Naive B cell (primary cell): ENCODE results near the gene PSMC3IP. TPM values are rescaled to one million over a fixed set of nuclear protein-coding genes. Genes with fewer than 3 reads are reported as not detected.
"Not testable (repeated sequence)": the region's sequence is repeated elsewhere in the genome, so short reads cannot be mapped to it uniquely, and the experiment has no call there.

Experiments used
- ATAC-seq, 2 donors: fragments of 150-1000 bp; cut with Tn5 transposase; 2 replicates each; pipeline ENCODE4 v1.10.0; 2021; ENCODE audit warnings: low read depth in 2 of 2, mild to moderate bottlenecking in 2 of 2, moderate library complexity in 2 of 2
- DNase-seq: peaks from one replicate; pipeline ENCODE4 v3.0.0; 2022
- H3K27ac Mint-ChIP-seq, 6 donors: one replicate each; pipeline ENCODE4 v1.8.0; 2020 to 2022; ENCODE audit warnings: mild to moderate bottlenecking in 6 of 6, mixed read lengths in 6 of 6, moderate library complexity in 5 of 6, inconsistent platforms in 2 of 6
- H3K27me3 Mint-ChIP-seq, 3 donors: one replicate each; pipeline ENCODE4 v1.8.0; 2021 to 2022; ENCODE audit warnings: mixed read lengths in 3 of 3, mild to moderate bottlenecking in 1 of 3
- H3K36me3 Mint-ChIP-seq, 2 donors: one replicate each; pipeline ENCODE4 v1.8.0; 2020 to 2022; ENCODE audit warnings: mixed read lengths in 2 of 2, inconsistent platforms in 1 of 2, mild to moderate bottlenecking in 1 of 2
- H3K4me1 Mint-ChIP-seq, 3 donors: one replicate each; pipeline ENCODE4 v1.8.0; 2020 to 2022; ENCODE audit warnings: mixed read lengths in 3 of 3, inconsistent platforms in 1 of 3, mild to moderate bottlenecking in 1 of 3, moderate library complexity in 1 of 3
- H3K4me3 Mint-ChIP-seq, 8 donors: one replicate each; pipeline ENCODE4 v1.8.0; 2020 to 2022; ENCODE audit warnings: mild to moderate bottlenecking in 8 of 8, mixed read lengths in 8 of 8, moderate library complexity in 8 of 8, inconsistent platforms in 2 of 8
- H3K9me3 Mint-ChIP-seq, 7 donors: one replicate each; pipeline ENCODE4 v1.8.0; 2020 to 2022; ENCODE audit warnings: mixed read lengths in 7 of 7, mild to moderate bottlenecking in 5 of 7, inconsistent platforms in 2 of 7, moderate library complexity in 1 of 7
- polyA plus RNA-seq, 6 donors: library from polyadenylated mRNA; unstranded; fragments of 300-500 nt; fragmentation: Illumina TruSeq; gene quantifications; one replicate each; pipeline ENCODE4 v1.2.3, GENCODE V29; 2021; ENCODE audit warnings: low read depth in 6 of 6

Gene PSMC3IP
- polyA plus RNA-seq, 6 donors from 2014 or later = 1.5 to 2.9 (median 2.4) TPM; not detected in 1

GRCh38 chr17:42563543-42563942 is 14.0 kb downstream of the PSMC3IP start:
- Mint-ChIP-seq H3K36me3 (no peaks in the 10 kb centered on the region), H3K4me3 (peak overlapping the region; percentile 70 to 97 (median 92)), H3K27me3 (no peaks in the 10 kb centered on the region), H3K27ac (peak overlapping the region in 5 of 6 donors; percentile 36 to 94 (median 65)), H3K9me3 (no peaks in the 10 kb centered on the region), H3K4me1 (peaks cover 27 to 66% (median 43%) of the 10 kb centered on the region in 3 donors)
- ATAC-seq (no peak), DNase-seq (no peak)

GRCh38 chr17:42563143-42563509 is 14.4 kb downstream of the PSMC3IP start:
- Mint-ChIP-seq H3K27me3 (no peaks in the 10 kb centered on the region), H3K27ac (peak overlapping the region in 1 of 6 donors; percentile 94), H3K4me1 (peaks cover 26 to 63% (median 43%) of the 10 kb centered on the region in 3 donors), H3K36me3 (no peaks in the 10 kb centered on the region), H3K4me3 (peak overlapping the region; percentile 89 to 97 (median 92)), H3K9me3 (no peaks in the 10 kb centered on the region)
- no peak for ATAC-seq
- no peak for DNase-seq

- Mint-ChIP-seq H3K27me3 (no peaks in the 10 kb centered on the region), H3K4me1 (peaks cover 22 to 58% (median 38%) of the 10 kb centered on the region in 3 donors), H3K36me3 (no peaks in the 10 kb centered on the region), H3K4me3 (peak overlapping the region; percentile 89 to 97 (median 92)), H3K27ac (peak overlapping the region; percentile 89 to 97 (median 97)), H3K9me3 (no peaks in the 10 kb centered on the region)
- ATAC-seq = no peak
- no peak for DNase-seq
Observed at GRCh38 chr17:42562388-42563142, 15.0 kb downstream of the PSMC3IP start.

GRCh38 chr17:42561897-42562387 is 15.6 kb downstream of the PSMC3IP start, which contains the start of gene COASY:
Gene COASY (plus strand): TSS chr17:42562148. CDS start chr17:42562623, 475 bp downstream.
- H3K27ac Mint-ChIP-seq = peak within 1 kb of the TSS; percentile 89 to 97 (median 97)
- peak; percentile 88 for DNase-seq
- H3K9me3 Mint-ChIP-seq = no peaks in the 10 kb centered on the region
- peak; percentile 67 to 74 for ATAC-seq
- H3K4me1 Mint-ChIP-seq = peaks cover 20 to 54% (median 40%) of the 10 kb centered on the region in 3 donors
- peak within 1 kb of the TSS; percentile 89 to 97 (median 92) for H3K4me3 Mint-ChIP-seq
- no peaks in the 10 kb centered on the region for H3K36me3 Mint-ChIP-seq
- no peaks in the 10 kb centered on the region for H3K27me3 Mint-ChIP-seq

- H3K4me3 Mint-ChIP-seq = peak overlapping the region in 4 of 8 donors; percentile 40 to 92 (median 58)
- H3K27ac Mint-ChIP-seq = peak overlapping the region in 1 of 6 donors; percentile 86
- H3K27me3 Mint-ChIP-seq = no peaks in the 10 kb centered on the region
- H3K9me3 Mint-ChIP-seq = no peaks in the 10 kb centered on the region
- no peak for DNase-seq
- ATAC-seq = no peak
- peaks cover 21 to 58% (median 39%) of the 10 kb centered on the region in 3 donors for H3K4me1 Mint-ChIP-seq
- H3K36me3 Mint-ChIP-seq = no peaks in the 10 kb centered on the region
Observed at GRCh38 chr17:42560246-42560645, 17.3 kb downstream of the PSMC3IP start.

GRCh38 chr17:42559075-42559474 is 18.5 kb downstream of the PSMC3IP start:
- ATAC-seq = no peak
- H3K9me3 Mint-ChIP-seq = no peaks in the 10 kb centered on the region
- DNase-seq = no peak
- H3K27ac Mint-ChIP-seq = no peak overlapping the region
- H3K36me3 Mint-ChIP-seq = no peaks in the 10 kb centered on the region
- no peaks in the 10 kb centered on the region for H3K27me3 Mint-ChIP-seq
- H3K4me1 Mint-ChIP-seq = peaks cover 25 to 53% (median 46%) of the 10 kb centered on the region in 3 donors
- peak overlapping the region in 1 of 8 donors; percentile 92 for H3K4me3 Mint-ChIP-seq

GRCh38 chr17:42555961-42556617 is 21.4 kb downstream of the PSMC3IP start:
- not testable (repeated sequence) for H3K9me3 Mint-ChIP-seq, H3K27me3 Mint-ChIP-seq, ATAC-seq, H3K36me3 Mint-ChIP-seq, DNase-seq
- Mint-ChIP-seq H3K4me3 (peak overlapping the region in 5 of 8 donors; percentile 15 to 97 (median 95)), H3K4me1 (peaks cover 15 to 46% (median 37%) of the 10 kb centered on the region in 3 donors), H3K27ac (peak overlapping the region in 2 of 6 donors; percentile 95 to 98)

GRCh38 chr17:42555122-42555622 is 22.4 kb downstream of the PSMC3IP start:
- Mint-ChIP-seq H3K36me3 (no peaks in the 10 kb centered on the region), H3K4me3 (peak overlapping the region; percentile 94 to 97 (median 96)), H3K9me3 (no peaks in the 10 kb centered on the region), H3K27ac (peak overlapping the region; percentile 95 to 99 (median 99)), H3K4me1 (peaks cover 19 to 51% (median 34%) of the 10 kb centered on the region in 3 donors), H3K27me3 (no peaks in the 10 kb centered on the region)
- ATAC-seq (peak; percentile 2), DNase-seq (no peak)

GRCh38 chr17:42554250-42555121 is 23.0 kb downstream of the PSMC3IP start:
- Mint-ChIP-seq H3K27me3 (no peaks in the 10 kb centered on the region), H3K4me3 (peak overlapping the region; percentile 94 to 97 (median 96)), H3K27ac (peak overlapping the region; percentile 95 to 99 (median 99)), H3K4me1 (peaks cover 19 to 51% (median 33%) of the 10 kb centered on the region in 3 donors), H3K9me3 (no peaks in the 10 kb centered on the region), H3K36me3 (no peaks in the 10 kb centered on the region)
- ATAC-seq (peak; percentile 93 to 94), DNase-seq (peak; percentile 93)

- Mint-ChIP-seq H3K27me3 (no peaks in the 10 kb centered on the region), H3K4me3 (peak overlapping the region; percentile 94 to 97 (median 96)), H3K36me3 (no peaks in the 10 kb centered on the region), H3K27ac (peak overlapping the region in 5 of 6 donors; percentile 78 to 99 (median 95)), H3K4me1 (peaks cover 24 to 57% (median 39%) of the 10 kb centered on the region in 3 donors), H3K9me3 (no peaks in the 10 kb centered on the region)
- DNase-seq (no peak), ATAC-seq (no peak)
Observed at GRCh38 chr17:42553866-42554249, 23.7 kb downstream of the PSMC3IP start.

- peak overlapping the region; percentile 94 to 97 (median 96) for H3K4me3 Mint-ChIP-seq
- peaks cover 25 to 60% (median 43%) of the 10 kb centered on the region in 3 donors for H3K4me1 Mint-ChIP-seq
- ATAC-seq (no peak), DNase-seq (no peak)
- no peaks in the 10 kb centered on the region for H3K36me3 Mint-ChIP-seq
- no peaks in the 10 kb centered on the region for H3K27me3 Mint-ChIP-seq
- H3K9me3 Mint-ChIP-seq = no peaks in the 10 kb centered on the region
- H3K27ac Mint-ChIP-seq = peak overlapping the region in 5 of 6 donors; percentile 72 to 99 (median 95)
Observed at GRCh38 chr17:42553161-42553818, 24.2 kb downstream of the PSMC3IP start.

GRCh38 chr17:42552736-42553135 is 24.8 kb downstream of the PSMC3IP start, which contains the start of gene HSD17B1:
Gene HSD17B1 (plus strand): TSS chr17:42552923. CDS start chr17:42552934, 11 bp downstream.
- DNase-seq, H3K36me3 Mint-ChIP-seq, H3K9me3 Mint-ChIP-seq, ATAC-seq, H3K27me3 Mint-ChIP-seq: not testable (repeated sequence)
- Mint-ChIP-seq H3K4me3 (peak within 1 kb of the TSS; percentile 94 to 97 (median 96)), H3K27ac (peak within 1 kb of the TSS in 5 of 6 donors; percentile 78 to 99 (median 95)), H3K4me1 (peaks cover 25 to 64% (median 43%) of the 10 kb centered on the region in 3 donors)
